OCI-LY1 (cell line): ENCODE data around the gene LAMC2.
"Not testable (repeated sequence)": the region's sequence is repeated elsewhere in the genome, so short reads cannot be mapped to it uniquely, and the experiment has no call there.

Experiments used
- H2AFZ ChIP-seq: fragments of 200-600 bp; sonication (generic), shearing (Covaris generic); 2 replicates; pipeline ENCODE4 v1.6.0; 2014; ENCODE audit warnings: antibody characterized with exemption, mild to moderate bottlenecking, low read length
- H3F3A ChIP-seq: fragments of 200-600 bp; sonication (generic), shearing (Covaris generic); 2 replicates; pipeline ENCODE4 v1.6.0; 2014; ENCODE audit warnings: mild to moderate bottlenecking, antibody characterized with exemption, low read length, moderate library complexity; ENCODE audit not compliant: insufficient read depth
- H3K27ac ChIP-seq: fragments of 200-600 bp; sonication (generic); 2 replicates; pipeline ENCODE4 v1.5.1; 2014; ENCODE audit warnings: low read length, mixed run types, mild to moderate bottlenecking, low read depth; ENCODE audit not compliant: poor library complexity, severe bottlenecking
- H3K27me3 ChIP-seq: fragments of 200-600 bp; sonication (generic); 2 replicates; pipeline ENCODE4 v1.6.0; 2014; ENCODE audit warnings: antibody characterized with exemption, mild to moderate bottlenecking, low read length, moderate library complexity; ENCODE audit not compliant: insufficient read depth
- H3K36me3 ChIP-seq: fragments of 200-600 bp; sonication (generic); 2 replicates; pipeline ENCODE4 v1.6.1; 2014; ENCODE audit warnings: mild to moderate bottlenecking, antibody characterized with exemption, low read length, moderate library complexity, mixed read lengths; ENCODE audit not compliant: insufficient read depth
- H3K4me1 ChIP-seq: fragments of 200-600 bp; sonication (generic); 2 replicates; pipeline ENCODE4 v1.5.1; 2014; ENCODE audit warnings: mild to moderate bottlenecking, low read length, moderate library complexity; ENCODE audit not compliant: insufficient read depth, severe bottlenecking
- H3K4me2 ChIP-seq: fragments of 200-600 bp; sonication (generic), shearing (Covaris generic); 2 replicates; pipeline ENCODE4 v1.6.1; 2014; ENCODE audit warnings: low read length
- H3K4me3 ChIP-seq: fragments of 200-600 bp; sonication (generic); 2 replicates; pipeline ENCODE4 v1.5.1; 2014; ENCODE audit warnings: low read length, low read depth, mild to moderate bottlenecking, mixed read lengths; ENCODE audit not compliant: poor library complexity, severe bottlenecking
- H3K79me2 ChIP-seq: fragments of 200-600 bp; shearing (Covaris generic); 2 replicates; pipeline ENCODE4 v1.6.1; 2016; ENCODE audit warnings: mixed run types, low read length, mixed read lengths; ENCODE audit not compliant: insufficient read depth
- H3K9ac ChIP-seq: fragments of 200-600 bp; sonication (generic), shearing (Covaris generic); 2 replicates; pipeline ENCODE4 v1.6.1; 2014; ENCODE audit warnings: mild to moderate bottlenecking, low read length, mixed read lengths
- H3K9me2 ChIP-seq: fragments of 200-600 bp; sonication (generic), shearing (Covaris generic); 2 replicates; pipeline ENCODE4 v1.6.1; 2014; ENCODE audit warnings: low read depth, mild to moderate bottlenecking, low read length, mixed read lengths
- H3K9me3 ChIP-seq: fragments of 200-600 bp; shearing (Covaris generic); 2 replicates; pipeline ENCODE4 v1.6.1; 2014; ENCODE audit warnings: low read length, mixed read lengths
- H4K20me1 ChIP-seq: fragments of 200-600 bp; sonication (generic), shearing (Covaris generic); 2 replicates; pipeline ENCODE4 v1.6.0; 2016; ENCODE audit warnings: mild to moderate bottlenecking, low read length; ENCODE audit not compliant: insufficient read depth
- EZH2 ChIP-seq: fragments of 200-600 bp; sonication (generic), shearing (Covaris generic); IDR thresholded peaks from 2 replicates; pipeline ENCODE4 v1.8.0; 2017; ENCODE audit warnings: borderline replicate concordance, mixed run types, mild to moderate bottlenecking, antibody characterized with exemption, low read length, moderate library complexity, mixed read lengths
- TF ChIP-seq, protein P1 (sequence below): fragments of 200-600 bp; sonication (generic), shearing (Covaris generic); IDR thresholded peaks from 2 replicates; pipeline ENCODE4 v1.5.1; 2017; ENCODE audit warnings: mild to moderate bottlenecking, antibody characterized with exemption, low read length, moderate library complexity, mixed read lengths

The LAMC2 gene

GRCh38 chr1:183239793-183240525 lies 53.9 kb downstream of the LAMC2 start:
- H3K4me3 ChIP-seq = no peak overlapping the region
- no peaks in the 10 kb centered on the region for H4K20me1 ChIP-seq
- H3K27me3 ChIP-seq = no peaks in the 10 kb centered on the region
- H3K9ac ChIP-seq = no peak overlapping the region
- no peaks in the 10 kb centered on the region for H3K79me2 ChIP-seq
- H3K4me1 ChIP-seq = no peaks in the 10 kb centered on the region
- H3K9me3 ChIP-seq = no peaks in the 10 kb centered on the region
- H3K36me3 ChIP-seq = no peaks in the 10 kb centered on the region
- H3K4me2 ChIP-seq = no peak overlapping the region
- H3F3A ChIP-seq = no peaks in the 10 kb centered on the region
- no peak for TF ChIP-seq EZH2
- TF ChIP-seq, protein P1, sequence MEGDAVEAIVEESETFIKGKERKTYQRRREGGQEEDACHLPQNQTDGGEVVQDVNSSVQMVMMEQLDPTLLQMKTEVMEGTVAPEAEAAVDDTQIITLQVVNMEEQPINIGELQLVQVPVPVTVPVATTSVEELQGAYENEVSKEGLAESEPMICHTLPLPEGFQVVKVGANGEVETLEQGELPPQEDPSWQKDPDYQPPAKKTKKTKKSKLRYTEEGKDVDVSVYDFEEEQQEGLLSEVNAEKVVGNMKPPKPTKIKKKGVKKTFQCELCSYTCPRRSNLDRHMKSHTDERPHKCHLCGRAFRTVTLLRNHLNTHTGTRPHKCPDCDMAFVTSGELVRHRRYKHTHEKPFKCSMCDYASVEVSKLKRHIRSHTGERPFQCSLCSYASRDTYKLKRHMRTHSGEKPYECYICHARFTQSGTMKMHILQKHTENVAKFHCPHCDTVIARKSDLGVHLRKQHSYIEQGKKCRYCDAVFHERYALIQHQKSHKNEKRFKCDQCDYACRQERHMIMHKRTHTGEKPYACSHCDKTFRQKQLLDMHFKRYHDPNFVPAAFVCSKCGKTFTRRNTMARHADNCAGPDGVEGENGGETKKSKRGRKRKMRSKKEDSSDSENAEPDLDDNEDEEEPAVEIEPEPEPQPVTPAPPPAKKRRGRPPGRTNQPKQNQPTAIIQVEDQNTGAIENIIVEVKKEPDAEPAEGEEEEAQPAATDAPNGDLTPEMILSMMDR = no peak
- no peaks in the 10 kb centered on the region for H3K9me2 ChIP-seq
- H3K27ac ChIP-seq = no peak overlapping the region
- H2AFZ ChIP-seq = no peak overlapping the region

- Histone ChIP-seq H3K36me3 (no peaks in the 10 kb centered on the region), H3K9ac (no peak overlapping the region), H3K27ac (no peak overlapping the region), H3K4me3 (no peak overlapping the region), H3K4me1 (no peaks in the 10 kb centered on the region), H3K4me2 (no peak overlapping the region), H3K9me2 (no peaks in the 10 kb centered on the region), H4K20me1 (no peaks in the 10 kb centered on the region), H2AFZ (no peak overlapping the region), H3K79me2 (no peaks in the 10 kb centered on the region), H3K27me3 (no peaks in the 10 kb centered on the region), H3F3A (no peaks in the 10 kb centered on the region), H3K9me3 (no peaks in the 10 kb centered on the region)
- TF ChIP-seq, protein P1 = no peak
- no peak for TF ChIP-seq EZH2
Measured at GRCh38 chr1:183240526-183240825, 54.4 kb downstream of the LAMC2 start.

- not testable (repeated sequence) for H3K9me3 ChIP-seq, H3K36me3 ChIP-seq, H2AFZ ChIP-seq
Measured at GRCh38 chr1:183240853-183241252, 54.8 kb downstream of the LAMC2 start.

GRCh38 chr1:183241471-183241870 lies 55.4 kb downstream of the LAMC2 start:
- Histone ChIP-seq H2AFZ (no peak overlapping the region), H3K79me2 (no peaks in the 10 kb centered on the region), H3K9ac (no peak overlapping the region), H3K36me3 (no peaks in the 10 kb centered on the region), H3K4me1 (no peaks in the 10 kb centered on the region), H3K4me2 (no peak overlapping the region), H3K4me3 (no peak overlapping the region), H3F3A (no peaks in the 10 kb centered on the region), H3K9me2 (no peaks in the 10 kb centered on the region), H3K27me3 (no peaks in the 10 kb centered on the region), H3K9me3 (no peaks in the 10 kb centered on the region), H4K20me1 (no peaks in the 10 kb centered on the region), H3K27ac (no peak overlapping the region)
- TF ChIP-seq, protein P1 = no peak
- no peak for TF ChIP-seq EZH2

More at GRCh38 chr1:183240853-183241252, 54.8 kb downstream of the LAMC2 start:
- H3K4me1 ChIP-seq, H3K9ac ChIP-seq, H3K27me3 ChIP-seq, H3F3A ChIP-seq, H3K4me3 ChIP-seq, H3K9me2 ChIP-seq, H3K27ac ChIP-seq, H4K20me1 ChIP-seq, H3K4me2 ChIP-seq, H3K79me2 ChIP-seq: not testable (repeated sequence)
